ENCODE results near the gene GABRR3. TPM values are rescaled to one million over a fixed set of nuclear protein-coding genes. Genes with fewer than 3 reads are reported as not detected.

GABRR3 gene
- total RNA-seq, 1 donor from 2014 or later, result not detected

- Mint-ChIP-seq H3K9me3 (ENCODE audit: unreplicated experiment) (no peaks in the 10 kb centered on the region), H3K4me3 (ENCODE audit: unreplicated experiment) (no peak overlapping the region), H3K4me1 (ENCODE audit: unreplicated experiment) (no peaks in the 10 kb centered on the region), H3K36me3 (ENCODE audit: low read depth, unreplicated experiment) (no peaks in the 10 kb centered on the region), H3K27me3 (ENCODE audit: unreplicated experiment) (peaks cover 4% of the 10 kb centered on the region), H3K27ac (ENCODE audit: unreplicated experiment) (no peak overlapping the region)
- DNase-seq (ENCODE audit: low spot score), result no peak
- no peak for TF ChIP-seq CTCF (IDR thresholded peaks at IDR 0.05; ENCODE audit: unreplicated experiment)
Observed at GRCh38 chr3:98002717-98003116, 32.4 kb downstream of the GABRR3 start.

GRCh38 chr3:97999994-98000393 is 35.1 kb downstream of the GABRR3 start:
- H3K36me3 Mint-ChIP-seq (ENCODE audit: low read depth, unreplicated experiment), result no peaks in the 10 kb centered on the region
- no peak overlapping the region for H3K27ac Mint-ChIP-seq (ENCODE audit: unreplicated experiment)
- no peak for TF ChIP-seq CTCF (IDR thresholded peaks at IDR 0.05; ENCODE audit: unreplicated experiment)
- no peak for DNase-seq (ENCODE audit: low spot score)
- no peaks in the 10 kb centered on the region for H3K4me1 Mint-ChIP-seq (ENCODE audit: unreplicated experiment)
- H3K9me3 Mint-ChIP-seq (ENCODE audit: unreplicated experiment), result no peaks in the 10 kb centered on the region
- no peak overlapping the region for H3K4me3 Mint-ChIP-seq (ENCODE audit: unreplicated experiment)
- H3K27me3 Mint-ChIP-seq (ENCODE audit: unreplicated experiment), result peaks cover 3% of the 10 kb centered on the region

GRCh38 chr3:97999103-97999502 is 36.0 kb downstream of the GABRR3 start:
- TF ChIP-seq CTCF (IDR thresholded peaks at IDR 0.05; ENCODE audit: unreplicated experiment), result no peak
- Mint-ChIP-seq H3K27ac (ENCODE audit: unreplicated experiment) (no peak overlapping the region), H3K36me3 (ENCODE audit: low read depth, unreplicated experiment) (no peaks in the 10 kb centered on the region), H3K9me3 (ENCODE audit: unreplicated experiment) (no peaks in the 10 kb centered on the region), H3K27me3 (ENCODE audit: unreplicated experiment) (peaks cover 3% of the 10 kb centered on the region), H3K4me3 (ENCODE audit: unreplicated experiment) (no peak overlapping the region), H3K4me1 (ENCODE audit: unreplicated experiment) (no peaks in the 10 kb centered on the region)
- DNase-seq (ENCODE audit: low spot score), result no peak

GRCh38 chr3:97996988-97997387 is 38.1 kb downstream of the GABRR3 start:
- H3K9me3 Mint-ChIP-seq (ENCODE audit: unreplicated experiment), result no peaks in the 10 kb centered on the region
- no peak for TF ChIP-seq CTCF (IDR thresholded peaks at IDR 0.05; ENCODE audit: unreplicated experiment)
- no peak overlapping the region for H3K27ac Mint-ChIP-seq (ENCODE audit: unreplicated experiment)
- H3K27me3 Mint-ChIP-seq (ENCODE audit: unreplicated experiment), result peaks cover 3% of the 10 kb centered on the region
- peaks cover 19% of the 10 kb centered on the region for H3K4me1 Mint-ChIP-seq (ENCODE audit: unreplicated experiment)
- no peaks in the 10 kb centered on the region for H3K36me3 Mint-ChIP-seq (ENCODE audit: low read depth, unreplicated experiment)
- no peak overlapping the region for H3K4me3 Mint-ChIP-seq (ENCODE audit: unreplicated experiment)
- no peak for DNase-seq (ENCODE audit: low spot score)

- no peak for DNase-seq (ENCODE audit: low spot score)
- Mint-ChIP-seq H3K36me3 (ENCODE audit: low read depth, unreplicated experiment) (no peaks in the 10 kb centered on the region), H3K9me3 (ENCODE audit: unreplicated experiment) (no peaks in the 10 kb centered on the region), H3K4me3 (ENCODE audit: unreplicated experiment) (no peak overlapping the region), H3K27ac (ENCODE audit: unreplicated experiment) (no peak overlapping the region), H3K27me3 (ENCODE audit: unreplicated experiment) (no peaks in the 10 kb centered on the region), H3K4me1 (ENCODE audit: unreplicated experiment) (peaks cover 27% of the 10 kb centered on the region)
- TF ChIP-seq CTCF (IDR thresholded peaks at IDR 0.05; ENCODE audit: unreplicated experiment), result no peak
Observed at GRCh38 chr3:97994328-97994945, 40.7 kb downstream of the GABRR3 start.
